Measurements from ENCODE around the gene MED26. TPM values are rescaled to one million over a fixed set of nuclear protein-coding genes. Genes with fewer than 3 reads are reported as not detected.

The MED26 gene
- total RNA-seq, 1 donor from 2014 or later: 13.3 TPM

DNA sequence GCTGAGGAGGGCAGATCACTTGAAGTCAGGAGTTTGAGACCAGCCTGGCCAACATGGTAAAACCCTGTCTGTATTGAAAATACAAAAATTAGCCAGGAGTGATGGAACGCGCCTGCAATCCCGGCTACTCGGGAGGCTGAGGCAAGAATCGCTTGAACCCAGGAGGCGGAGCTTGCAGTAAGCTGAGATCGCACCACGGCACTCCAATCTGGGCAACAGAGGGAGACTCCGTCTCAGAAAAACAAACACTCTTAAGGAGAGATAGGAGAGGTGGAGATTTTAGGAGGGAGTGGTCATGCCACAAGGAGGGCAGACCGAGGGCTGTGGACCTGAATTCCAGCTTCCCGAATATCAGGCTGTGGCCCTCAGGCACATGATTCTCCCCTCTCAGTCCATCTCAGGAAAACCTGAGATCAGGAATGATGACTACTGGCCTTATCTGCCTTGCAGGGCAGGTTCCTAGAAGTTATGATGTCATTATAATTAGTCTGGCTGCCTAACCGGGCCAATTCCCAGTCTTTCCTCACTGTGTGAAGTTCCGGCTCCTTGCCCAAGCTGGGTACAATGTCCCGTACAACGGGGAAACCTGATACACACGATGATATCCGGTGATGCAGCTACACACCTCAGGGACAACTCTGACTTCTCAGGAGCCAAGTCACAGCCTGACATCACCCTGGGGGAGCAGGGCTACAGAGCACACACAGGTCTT, 58.2 kb downstream of the MED26 start:
- Mint-ChIP-seq H3K9me3 (ENCODE audit: unreplicated experiment) (no peaks in the 10 kb centered on the region), H3K4me1 (ENCODE audit: unreplicated experiment) (peaks cover 18% of the 10 kb centered on the region), H3K27ac (ENCODE audit: unreplicated experiment) (no peak overlapping the region), H3K27me3 (ENCODE audit: unreplicated experiment) (peaks cover 18% of the 10 kb centered on the region), H3K36me3 (ENCODE audit: low read depth, unreplicated experiment) (peaks cover 22% of the 10 kb centered on the region), H3K4me3 (ENCODE audit: unreplicated experiment) (peak overlapping the region; percentile 62)
- DNase-seq (ENCODE audit: low spot score): no peak
- TF ChIP-seq, protein P1, sequence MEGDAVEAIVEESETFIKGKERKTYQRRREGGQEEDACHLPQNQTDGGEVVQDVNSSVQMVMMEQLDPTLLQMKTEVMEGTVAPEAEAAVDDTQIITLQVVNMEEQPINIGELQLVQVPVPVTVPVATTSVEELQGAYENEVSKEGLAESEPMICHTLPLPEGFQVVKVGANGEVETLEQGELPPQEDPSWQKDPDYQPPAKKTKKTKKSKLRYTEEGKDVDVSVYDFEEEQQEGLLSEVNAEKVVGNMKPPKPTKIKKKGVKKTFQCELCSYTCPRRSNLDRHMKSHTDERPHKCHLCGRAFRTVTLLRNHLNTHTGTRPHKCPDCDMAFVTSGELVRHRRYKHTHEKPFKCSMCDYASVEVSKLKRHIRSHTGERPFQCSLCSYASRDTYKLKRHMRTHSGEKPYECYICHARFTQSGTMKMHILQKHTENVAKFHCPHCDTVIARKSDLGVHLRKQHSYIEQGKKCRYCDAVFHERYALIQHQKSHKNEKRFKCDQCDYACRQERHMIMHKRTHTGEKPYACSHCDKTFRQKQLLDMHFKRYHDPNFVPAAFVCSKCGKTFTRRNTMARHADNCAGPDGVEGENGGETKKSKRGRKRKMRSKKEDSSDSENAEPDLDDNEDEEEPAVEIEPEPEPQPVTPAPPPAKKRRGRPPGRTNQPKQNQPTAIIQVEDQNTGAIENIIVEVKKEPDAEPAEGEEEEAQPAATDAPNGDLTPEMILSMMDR (IDR thresholded peaks at IDR 0.05; ENCODE audit: unreplicated experiment): no peak

DNA sequence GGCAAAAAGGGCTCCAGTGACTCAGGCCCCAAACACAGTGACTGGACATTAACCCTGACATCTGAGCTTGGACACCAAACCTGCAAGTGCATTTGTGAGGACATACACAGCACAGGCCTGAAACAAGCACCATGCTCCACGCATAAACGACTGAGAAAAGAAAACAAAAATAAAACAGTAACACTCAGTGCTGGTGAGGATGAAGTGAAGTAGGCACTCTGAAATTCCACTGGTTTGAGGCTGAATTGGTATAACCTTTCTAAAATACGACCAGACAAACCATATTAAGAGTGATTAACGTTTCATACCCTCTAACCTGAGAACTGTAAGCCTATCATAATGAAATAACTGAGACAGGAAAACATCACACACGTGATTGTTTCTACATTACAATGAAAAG, 61.3 kb downstream of the MED26 start:
- H3K36me3 Mint-ChIP-seq (ENCODE audit: low read depth, unreplicated experiment): peaks cover 34% of the 10 kb centered on the region
- TF ChIP-seq, protein P1 (IDR thresholded peaks at IDR 0.05; ENCODE audit: unreplicated experiment): no peak

DNA sequence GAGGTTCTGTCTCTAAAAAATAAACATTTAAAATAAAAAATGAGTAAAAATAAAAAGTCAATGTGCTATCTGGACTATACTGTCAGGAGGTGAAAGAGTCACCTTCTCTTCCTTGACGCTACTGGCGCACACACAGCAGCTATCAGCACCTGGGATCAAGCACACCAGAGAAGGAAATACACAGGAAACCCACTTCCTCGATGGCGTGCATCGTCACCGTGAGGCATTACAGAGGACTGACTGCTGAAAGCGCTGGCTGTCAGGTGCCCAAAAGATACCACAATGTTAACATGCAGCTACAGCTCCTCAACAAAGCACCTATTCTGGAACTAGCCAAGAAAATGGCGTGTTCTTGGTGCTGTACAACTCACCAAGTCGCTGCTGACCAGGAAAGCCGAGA, 61.8 kb downstream of the MED26 start:
- peaks cover 7% of the 10 kb centered on the region for H3K27me3 Mint-ChIP-seq (ENCODE audit: unreplicated experiment)
- peaks cover 39% of the 10 kb centered on the region for H3K36me3 Mint-ChIP-seq (ENCODE audit: low read depth, unreplicated experiment)
- peak overlapping the region; percentile 77 for H3K27ac Mint-ChIP-seq (ENCODE audit: unreplicated experiment)
- peaks cover 6% of the 10 kb centered on the region for H3K4me1 Mint-ChIP-seq (ENCODE audit: unreplicated experiment)
- DNase-seq (ENCODE audit: low spot score): no peak
- H3K4me3 Mint-ChIP-seq (ENCODE audit: unreplicated experiment): no peak overlapping the region
- H3K9me3 Mint-ChIP-seq (ENCODE audit: unreplicated experiment): no peaks in the 10 kb centered on the region
- TF ChIP-seq, protein P1 (IDR thresholded peaks at IDR 0.05; ENCODE audit: unreplicated experiment): no peak

More for the DNA sequence above, 61.3 kb downstream of the MED26 start:
- DNase-seq (ENCODE audit: low spot score): no peak
- Mint-ChIP-seq H3K9me3 (ENCODE audit: unreplicated experiment) (no peaks in the 10 kb centered on the region), H3K27ac (ENCODE audit: unreplicated experiment) (peak overlapping the region; percentile 77), H3K4me3 (ENCODE audit: unreplicated experiment) (no peak overlapping the region), H3K4me1 (ENCODE audit: unreplicated experiment) (peaks cover 11% of the 10 kb centered on the region), H3K27me3 (ENCODE audit: unreplicated experiment) (peaks cover 7% of the 10 kb centered on the region)

DNA sequence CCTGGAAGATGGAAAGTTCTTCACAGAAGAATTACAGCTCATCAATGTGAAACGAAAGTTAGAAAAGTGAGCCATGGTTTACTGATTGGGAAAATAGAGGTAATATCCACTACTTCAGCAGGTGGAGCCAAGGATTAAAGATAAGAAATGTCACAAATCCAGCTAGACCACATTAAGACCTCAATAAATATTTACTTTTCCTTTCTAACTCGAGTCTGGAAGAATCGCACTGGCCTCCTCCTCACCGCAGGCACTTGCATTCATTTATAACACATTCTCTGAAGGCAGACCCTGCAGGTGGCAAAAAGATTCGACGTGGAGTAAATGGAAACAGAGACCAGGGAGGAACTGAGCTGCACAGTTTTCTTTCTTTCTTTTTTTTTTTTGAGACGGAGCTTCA, 63.2 kb downstream of the MED26 start:
- Mint-ChIP-seq H3K9me3 (ENCODE audit: unreplicated experiment) (no peaks in the 10 kb centered on the region), H3K4me3 (ENCODE audit: unreplicated experiment) (peak overlapping the region; percentile 57), H3K27me3 (ENCODE audit: unreplicated experiment) (peaks cover 7% of the 10 kb centered on the region), H3K27ac (ENCODE audit: unreplicated experiment) (peak overlapping the region; percentile 59), H3K4me1 (ENCODE audit: unreplicated experiment) (peaks cover 3% of the 10 kb centered on the region), H3K36me3 (ENCODE audit: low read depth, unreplicated experiment) (peaks cover 44% of the 10 kb centered on the region)
- TF ChIP-seq, protein P1 (IDR thresholded peaks at IDR 0.05; ENCODE audit: unreplicated experiment): no peak
- DNase-seq (ENCODE audit: low spot score): no peak

DNA sequence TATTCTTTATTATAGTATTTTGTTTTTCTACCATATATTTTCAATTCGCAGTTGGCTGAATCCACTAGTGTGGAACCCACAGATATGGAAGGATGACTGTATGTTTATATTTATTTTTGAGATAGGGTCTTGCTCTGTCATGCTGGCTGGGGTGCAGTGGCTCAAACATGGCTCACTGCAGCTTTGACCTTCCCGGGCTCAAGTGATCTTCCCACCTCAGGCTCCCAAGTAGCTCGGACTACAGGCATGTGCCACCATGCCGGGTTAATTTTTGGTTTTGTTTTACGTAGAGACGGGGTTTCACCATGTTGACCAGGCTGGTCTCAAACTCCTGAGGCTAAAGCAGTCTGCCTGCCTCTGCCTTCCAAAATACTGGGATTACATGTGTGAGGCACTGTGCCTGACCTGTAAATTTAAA, 65.4 kb downstream of the MED26 start:
- DNase-seq (ENCODE audit: low spot score): no peak
- peaks cover 47% of the 10 kb centered on the region for H3K36me3 Mint-ChIP-seq (ENCODE audit: low read depth, unreplicated experiment)
- H3K27ac Mint-ChIP-seq (ENCODE audit: unreplicated experiment): no peak overlapping the region
- no peaks in the 10 kb centered on the region for H3K9me3 Mint-ChIP-seq (ENCODE audit: unreplicated experiment)
- TF ChIP-seq, protein P1 (IDR thresholded peaks at IDR 0.05; ENCODE audit: unreplicated experiment): no peak
- peaks cover 3% of the 10 kb centered on the region for H3K4me1 Mint-ChIP-seq (ENCODE audit: unreplicated experiment)
- H3K27me3 Mint-ChIP-seq (ENCODE audit: unreplicated experiment): peaks cover 2% of the 10 kb centered on the region
- H3K4me3 Mint-ChIP-seq (ENCODE audit: unreplicated experiment): no peak overlapping the region

All from endothelial cell (in vitro differentiated cells).